Measurements from ENCODE around the gene FBXW7. TPM values are rescaled to one million over a fixed set of nuclear protein-coding genes. Genes with fewer than 3 reads are reported as not detected.
"Not testable (repeated sequence)": the region's sequence is repeated elsewhere in the genome, so short reads cannot be mapped to it uniquely, and the experiment has no call there.

FBXW7 gene
- total and polyA plus RNA-seq, 2 of the 13 experiments (the other 11 are each of a cell fraction or from before 2014, with no cell fraction given): 5.0 to 40.9 TPM

- Histone ChIP-seq H3K27me3 (ENCODE audit: control insufficient read depth in 1 of 2, insufficient read depth in 2 of 2, low read length in 2 of 2) (peaks cover 0 to 3% of the 10 kb centered on the region in 2 experiments; a peak in 2 of 5 replicates), H3K79me2 (ENCODE audit: insufficient read depth, low read length) (no peaks in the 10 kb centered on the region), H3K4me3 (replicated peaks in 1 of 3; ENCODE audit: insufficient read depth in 1 of 3, low read depth in 2 of 3, low read length in 3 of 3) (no peak overlapping the region), H3K9ac (ENCODE audit: insufficient read depth, low read depth, low read length) (no peak overlapping the region), H3K9me3 (ENCODE audit: low read length) (no peaks in the 10 kb centered on the region), H3K36me3 (replicated peaks in 1 of 2; ENCODE audit: control insufficient read depth in 1 of 2, insufficient read depth in 2 of 2, low read length in 2 of 2) (no peaks in the 10 kb centered on the region), H4K20me1 (ENCODE audit: insufficient read depth, low read length) (no peaks in the 10 kb centered on the region), H3K27ac (ENCODE audit: extremely low read length, insufficient read depth, low read length) (no peak overlapping the region), H3K4me2 (ENCODE audit: low read depth, low read length) (no peak overlapping the region), H2AFZ (ENCODE audit: low read length) (no peak overlapping the region), H3K4me1 (ENCODE audit: insufficient read depth, low read length) (no peaks in the 10 kb centered on the region)
- DNase-seq (ENCODE audit: low spot score) (no peak), FAIRE-seq (no peak), ATAC-seq (no peak)
- in situ Hi-C loops (cut with HindIII; ENCODE audit: extremely low pct_ligation_motif_present, low pct_unique_long_range_greater_than_20kb): no loop called here
- BruUV-seq (replicated peaks): no TSS peak
- ChIA-PET CTCF (ENCODE audit: low intra/inter-chr PET ratio, low total read pairs) (no interaction called here), POLR2A (no interaction called here)
- 62% methylated on average over 2 of the region's 2 CpGs for WGBS (ENCODE audit: low lambda C conversion rate)
- TF ChIP-seq ZNF550 (CRISPR knock-in tag; IDR thresholded peaks at IDR 0.05; ENCODE audit: borderline replicate concordance): no peak
- TF ChIP-seq JUNB (CRISPR knock-in tag; IDR thresholded peaks at IDR 0.05; ENCODE audit: borderline replicate concordance): no peak
- no peak for TF ChIP-seq CEBPB (IDR thresholded peaks at IDR 0.05; ENCODE audit: borderline replicate concordance, low read depth, low read length)
- TF ChIP-seq, protein P1, sequence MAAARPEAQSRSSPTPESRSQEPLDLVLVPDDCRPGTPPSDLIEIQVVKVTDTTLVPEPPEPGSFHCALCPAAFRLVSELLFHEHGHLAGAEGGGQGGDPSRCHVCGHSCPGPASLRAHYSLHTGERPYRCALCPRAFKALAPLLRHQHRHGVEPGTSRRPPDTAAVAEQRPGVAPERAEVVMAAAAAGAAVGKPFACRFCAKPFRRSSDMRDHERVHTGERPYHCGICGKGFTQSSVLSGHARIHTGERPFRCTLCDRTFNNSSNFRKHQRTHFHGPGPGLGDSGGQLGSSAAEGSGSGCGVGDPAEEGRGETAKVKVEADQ (CRISPR knock-in tag; IDR thresholded peaks at IDR 0.05; ENCODE audit: borderline replicate concordance): no peak
- TF ChIP-seq KDM6A (CRISPR knock-in tag; IDR thresholded peaks at IDR 0.05; ENCODE audit: low read depth): no peak
- intact Hi-C loops (cut with micrococcal nuclease; ENCODE audit: unreplicated experiment): loop anchor here (5.0 kb wide), 1 partner anchor 532 kb away; no protein-coding TSS in a partner anchor
Measured at GRCh38 chr4:152554742-152555141, 18.9 kb upstream of the FBXW7 start.

GRCh38 chr4:152550687-152551086, 14.8 kb upstream of the FBXW7 start:
- POLR2A ChIA-PET; DNase-seq (ENCODE audit: low spot score); H3K4me2 ChIP-seq (ENCODE audit: low read depth, low read length); in situ Hi-C loops (cut with HindIII; ENCODE audit: extremely low pct_ligation_motif_present, low pct_unique_long_range_greater_than_20kb); FAIRE-seq; ATAC-seq; H3K79me2 ChIP-seq (ENCODE audit: insufficient read depth, low read length); H3K36me3 ChIP-seq (replicated peaks in 1 of 2; ENCODE audit: control insufficient read depth in 1 of 2, insufficient read depth in 2 of 2, low read length in 2 of 2); CTCF ChIA-PET (ENCODE audit: low intra/inter-chr PET ratio, low total read pairs); H3K4me3 ChIP-seq (replicated peaks in 1 of 3; ENCODE audit: insufficient read depth in 1 of 3, low read depth in 2 of 3, low read length in 3 of 3); H3K9ac ChIP-seq (ENCODE audit: insufficient read depth, low read depth, low read length); H3K27me3 ChIP-seq (ENCODE audit: control insufficient read depth in 1 of 2, insufficient read depth in 2 of 2, low read length in 2 of 2); H4K20me1 ChIP-seq (ENCODE audit: insufficient read depth, low read length); H2AFZ ChIP-seq (ENCODE audit: low read length); BruUV-seq (replicated peaks); H3K27ac ChIP-seq (ENCODE audit: extremely low read length, insufficient read depth, low read length); H3K9me3 ChIP-seq (ENCODE audit: low read length); H3K4me1 ChIP-seq (ENCODE audit: insufficient read depth, low read length): not testable (repeated sequence)
- 20% methylated on average over 2 of the region's 2 CpGs for WGBS (ENCODE audit: low lambda C conversion rate)
- intact Hi-C loops (cut with micrococcal nuclease; ENCODE audit: unreplicated experiment): loop anchor here (5.0 kb wide), 1 partner anchor 528 kb away; no protein-coding TSS in a partner anchor

Measured in HepG2 (cell line).